GM23338 (cell line): Measurements from ENCODE around the gene CASP1. TPM values are rescaled to one million over a fixed set of nuclear protein-coding genes. Genes with fewer than 3 reads are reported as not detected.

Source experiments
- ATAC-seq: fragments of 200-7000 bp; cut with Tn5 transposase; 3 replicates; pipeline ENCODE4 v1.9.1; 2020
- DNase-seq: peaks from one replicate; pipeline ENCODE4 v3.0.0-alpha.2; 2015; ENCODE audit warnings: low spot score
- H2AFZ ChIP-seq: fragments of 200-600 bp; sonication (generic); 2 replicates; pipeline ENCODE4 v1.8.0; 2016; ENCODE audit warnings: antibody characterized with exemption, mild to moderate bottlenecking, moderate library complexity
- H3F3A ChIP-seq: fragments of 200-600 bp; sonication (generic); replicated peaks from 2 replicates; pipeline ENCODE4 v1.8.0; 2017; ENCODE audit warnings: antibody characterized with exemption, mixed run types, low read depth
- H3K27ac ChIP-seq: fragments of 200-600 bp; sonication (generic); 2 replicates; pipeline ENCODE4 v1.6.1; 2016; ENCODE audit warnings: low read depth
- H3K27me3 ChIP-seq: fragments of 200-600 bp; sonication (generic); 2 replicates; pipeline ENCODE4 v1.8.0; 2016; ENCODE audit warnings: mild to moderate bottlenecking, mixed run types, moderate library complexity; ENCODE audit not compliant: insufficient read depth
- H3K36me3 ChIP-seq: fragments of 200-600 bp; sonication (generic); 2 replicates; pipeline ENCODE4 v1.8.0; 2016; ENCODE audit warnings: mild to moderate bottlenecking; ENCODE audit not compliant: insufficient read depth
- H3K4me1 ChIP-seq: fragments of 200-600 bp; sonication (generic); 2 replicates; pipeline ENCODE4 v1.8.0; 2016; ENCODE audit warnings: mild to moderate bottlenecking, moderate library complexity; ENCODE audit not compliant: insufficient read depth
- H3K4me2 ChIP-seq: fragments of 200-600 bp; sonication (generic); 2 replicates; pipeline ENCODE4 v1.7.1; 2017; ENCODE audit warnings: mixed run types
- H3K4me3 ChIP-seq: fragments of 200-600 bp; sonication (generic); 2 replicates; pipeline ENCODE4 v1.6.1; 2016; ENCODE audit warnings: mixed run types
- H3K79me2 ChIP-seq: fragments of 200-600 bp; sonication (generic); replicated peaks from 2 replicates; pipeline ENCODE4 v1.8.0; 2017; ENCODE audit warnings: mild to moderate bottlenecking; ENCODE audit not compliant: insufficient read depth
- H3K9me2 ChIP-seq: fragments of 200-600 bp; sonication (generic); 2 replicates; pipeline ENCODE4 v1.8.0; 2017; ENCODE audit not compliant: insufficient read depth
- H4K20me1 ChIP-seq: fragments of 200-600 bp; sonication (generic); replicated peaks from 2 replicates; pipeline ENCODE4 v1.8.0; 2017; ENCODE audit warnings: mild to moderate bottlenecking; ENCODE audit not compliant: insufficient read depth
- H3K27ac Mint-ChIP-seq: 2 replicates; pipeline ENCODE4 v1.8.0; 2020; ENCODE audit warnings: inconsistent platforms, mild to moderate bottlenecking, moderate library complexity, mixed read lengths
- H3K27me3 Mint-ChIP-seq: 3 replicates; pipeline ENCODE4 v1.8.0; 2022; ENCODE audit warnings: low read depth, mild to moderate bottlenecking, moderate library complexity, mixed read lengths, inconsistent platforms; ENCODE audit not compliant: insufficient read depth, poor library complexity
- H3K36me3 Mint-ChIP-seq: 3 replicates; pipeline ENCODE4 v1.8.0; 2021; ENCODE audit warnings: low read depth, mild to moderate bottlenecking, inconsistent platforms, moderate library complexity, mixed read lengths
- H3K4me1 Mint-ChIP-seq: 3 replicates; pipeline ENCODE4 v1.8.0; 2020; ENCODE audit warnings: mild to moderate bottlenecking, inconsistent platforms, mixed read lengths
- H3K4me3 Mint-ChIP-seq: 3 replicates; pipeline ENCODE4 v1.8.0; 2021; ENCODE audit warnings: moderate library complexity, mild to moderate bottlenecking, inconsistent platforms, mixed read lengths
- H3K9me3 Mint-ChIP-seq: 3 replicates; pipeline ENCODE4 v1.8.0; 2020; ENCODE audit warnings: moderate library complexity, mild to moderate bottlenecking, inconsistent platforms, mixed read lengths
- CREB1 ChIP-seq: fragments of 250-450 bp; sonication (Bioruptor Pico); IDR thresholded peaks from 2 replicates; pipeline ENCODE4 v1.5.0; 2020; ENCODE audit warnings: low read depth, mild to moderate bottlenecking, moderate library complexity
- ETS1 ChIP-seq: IDR thresholded peaks from 2 replicates; pipeline ENCODE4 v1.6.1; 2016; ENCODE audit warnings: antibody characterized with exemption
- EZH2 ChIP-seq: fragments of 200-600 bp; sonication (generic); IDR thresholded peaks from one replicate; pipeline ENCODE4 v1.8.0; 2017; ENCODE audit warnings: antibody characterized with exemption, mild to moderate bottlenecking, low read depth; ENCODE audit not compliant: unreplicated experiment
- EZH2phosphoT487 ChIP-seq: fragments of 200-600 bp; sonication (generic); IDR thresholded peaks from one replicate; pipeline ENCODE4 v1.8.1; 2018; ENCODE audit warnings: antibody characterized with exemption; ENCODE audit not compliant: unreplicated experiment
- JUNB ChIP-seq: IDR thresholded peaks from one replicate; pipeline ENCODE4 v1.6.1; 2016; ENCODE audit warnings: antibody characterized with exemption; ENCODE audit not compliant: unreplicated experiment
- NANOG ChIP-seq: IDR thresholded peaks from 2 replicates; pipeline ENCODE4 v1.6.1; 2016; ENCODE audit warnings: antibody characterized with exemption, borderline replicate concordance
- POLR2AphosphoS5 ChIP-seq: IDR thresholded peaks from 2 replicates; pipeline ENCODE4 v1.6.1; 2016; ENCODE audit warnings: antibody characterized with exemption, low read depth
- ZNF114 ChIP-seq: fragments of 250-450 bp; sonication (Bioruptor Pico); IDR thresholded peaks from 2 replicates; pipeline ENCODE4 v1.5.0; 2020; ENCODE audit warnings: mild to moderate bottlenecking, moderate library complexity
- ZNF331 ChIP-seq: fragments of 250-450 bp; sonication (Bioruptor Pico); IDR thresholded peaks from 2 replicates; pipeline ENCODE4 v1.5.0; 2020; ENCODE audit warnings: low read depth, mild to moderate bottlenecking, moderate library complexity
- ZNF462 ChIP-seq: fragments of 250-450 bp; sonication (Bioruptor Pico); IDR thresholded peaks from 2 replicates; pipeline ENCODE4 v1.5.0; 2020; ENCODE audit warnings: mild to moderate bottlenecking, moderate library complexity
- polyA plus RNA-seq: library from polyadenylated mRNA; unstranded; fragments of >200 nt; fragmentation: Nextera tagmentation; extraction: Ambion mirVana; gene quantifications from 2 replicates; pipeline ENCODE4 v1.2.1, GENCODE V29; 2016
- total RNA-seq: library from RNA; depleted of rRNA; stranded (reverse); fragments of >200 nt; shearing (Covaris generic); gene quantifications from 2 replicates; pipeline ENCODE4 v1.2.3, GENCODE V29; 2014

Gene CASP1
- total and polyA plus RNA-seq, 2 experiments from 2014 or later: 0.10 TPM; not detected in 1

GRCh38 chr11:105005451-105005845, 29.5 kb downstream of the CASP1 start (continued):
- TF ChIP-seq ZNF462 (CRISPR knock-in tag) (no peak), EZH2phosphoT487 (no peak), JUNB (no peak), ZNF331 (CRISPR knock-in tag) (no peak), ETS1 (no peak)

- Histone ChIP-seq H2AFZ (no peak overlapping the region), H4K20me1 (no peaks in the 10 kb centered on the region), H3K27me3 (no peaks in the 10 kb centered on the region), H3K27ac (no peak overlapping the region), H3F3A (no peaks in the 10 kb centered on the region), H3K4me2 (no peak overlapping the region), H3K79me2 (no peaks in the 10 kb centered on the region), H3K4me3 (no peak overlapping the region), H3K9me2 (no peaks in the 10 kb centered on the region), H3K36me3 (no peaks in the 10 kb centered on the region), H3K4me1 (no peaks in the 10 kb centered on the region)
- no peak overlapping the region for H3K4me3 Mint-ChIP-seq
- H3K27ac Mint-ChIP-seq: no peak overlapping the region
- H3K4me1 Mint-ChIP-seq: no peaks in the 10 kb centered on the region
- H3K27me3 Mint-ChIP-seq: peaks cover 4% of the 10 kb centered on the region
- no peak for DNase-seq
- ATAC-seq: no peak
- H3K36me3 Mint-ChIP-seq: peaks cover 5% of the 10 kb centered on the region; the same call in 1 of the 3 replicates
- no peaks in the 10 kb centered on the region for H3K9me3 Mint-ChIP-seq
- no peak for TF ChIP-seq ZNF114 (CRISPR knock-in tag)
- TF ChIP-seq EZH2phosphoT487: no peak
- TF ChIP-seq POLR2AphosphoS5: no peak
- no peak for TF ChIP-seq EZH2
- no peak for TF ChIP-seq ETS1
- TF ChIP-seq JUNB: no peak
- TF ChIP-seq NANOG: no peak
- TF ChIP-seq CREB1: no peak
- no peak for TF ChIP-seq ZNF331 (CRISPR knock-in tag)
Measured at GRCh38 chr11:105004021-105004420, 30.9 kb downstream of the CASP1 start.
